Mesothelial cell of epicardium (in vitro differentiated cells): ENCODE data around the gene TBC1D14. TPM values are rescaled to one million over a fixed set of nuclear protein-coding genes. Genes with fewer than 3 reads are reported as not detected.

Source experiments
- DNase-seq, 2 experiments: peaks; one replicate each; pipeline ENCODE4 v3.0.0; 2021; ENCODE audit warnings: low spot score in 2 of 2; ENCODE audit not compliant: unreplicated experiment in 2 of 2
- H3K27ac Mint-ChIP-seq: 2 replicates; pipeline ENCODE4 v1.8.0; 2021; ENCODE audit warnings: mixed read lengths
- H3K27me3 Mint-ChIP-seq: 2 replicates; pipeline ENCODE4 v1.8.0; 2021; ENCODE audit warnings: low read depth, mixed read lengths
- H3K36me3 Mint-ChIP-seq: 2 replicates; pipeline ENCODE4 v1.8.0; 2021; ENCODE audit warnings: mixed read lengths
- H3K4me1 Mint-ChIP-seq: 2 replicates; pipeline ENCODE4 v1.8.0; 2021; ENCODE audit warnings: mixed read lengths
- H3K4me3 Mint-ChIP-seq: 2 replicates; pipeline ENCODE4 v1.8.0; 2021; ENCODE audit warnings: mild to moderate bottlenecking, moderate library complexity, mixed read lengths
- H3K9me3 Mint-ChIP-seq: 2 replicates; pipeline ENCODE4 v1.8.0; 2021; ENCODE audit warnings: mixed read lengths
- total RNA-seq: library from RNA; stranded (reverse); gene quantifications from 3 replicates; pipeline ENCODE4 v1.2.1, GENCODE V29; 2021
- TF ChIP-seq, protein P1 (sequence below): fragments of 200-600 bp; sonication (generic); IDR thresholded peaks from one replicate; pipeline ENCODE4 v1.5.0; 2021; ENCODE audit warnings: antibody characterized with exemption; ENCODE audit not compliant: unreplicated experiment

The TBC1D14 gene
- total RNA-seq, 1 donor from 2014 or later = 54.5 TPM

GRCh38 chr4:7020856-7021255, 111.2 kb downstream of the TBC1D14 start:
- Mint-ChIP-seq H3K4me1 (no peaks in the 10 kb centered on the region), H3K4me3 (no peak overlapping the region), H3K27me3 (no peaks in the 10 kb centered on the region), H3K27ac (peak overlapping the region; percentile 40), H3K36me3 (peaks cover 16% of the 10 kb centered on the region), H3K9me3 (no peaks in the 10 kb centered on the region)
- DNase-seq = no peak
- TF ChIP-seq, protein P1, sequence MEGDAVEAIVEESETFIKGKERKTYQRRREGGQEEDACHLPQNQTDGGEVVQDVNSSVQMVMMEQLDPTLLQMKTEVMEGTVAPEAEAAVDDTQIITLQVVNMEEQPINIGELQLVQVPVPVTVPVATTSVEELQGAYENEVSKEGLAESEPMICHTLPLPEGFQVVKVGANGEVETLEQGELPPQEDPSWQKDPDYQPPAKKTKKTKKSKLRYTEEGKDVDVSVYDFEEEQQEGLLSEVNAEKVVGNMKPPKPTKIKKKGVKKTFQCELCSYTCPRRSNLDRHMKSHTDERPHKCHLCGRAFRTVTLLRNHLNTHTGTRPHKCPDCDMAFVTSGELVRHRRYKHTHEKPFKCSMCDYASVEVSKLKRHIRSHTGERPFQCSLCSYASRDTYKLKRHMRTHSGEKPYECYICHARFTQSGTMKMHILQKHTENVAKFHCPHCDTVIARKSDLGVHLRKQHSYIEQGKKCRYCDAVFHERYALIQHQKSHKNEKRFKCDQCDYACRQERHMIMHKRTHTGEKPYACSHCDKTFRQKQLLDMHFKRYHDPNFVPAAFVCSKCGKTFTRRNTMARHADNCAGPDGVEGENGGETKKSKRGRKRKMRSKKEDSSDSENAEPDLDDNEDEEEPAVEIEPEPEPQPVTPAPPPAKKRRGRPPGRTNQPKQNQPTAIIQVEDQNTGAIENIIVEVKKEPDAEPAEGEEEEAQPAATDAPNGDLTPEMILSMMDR = no peak

GRCh38 chr4:7021355-7021754, 111.7 kb downstream of the TBC1D14 start:
- Mint-ChIP-seq H3K27me3 (no peaks in the 10 kb centered on the region), H3K27ac (peak overlapping the region; percentile 40), H3K9me3 (no peaks in the 10 kb centered on the region), H3K4me3 (no peak overlapping the region), H3K4me1 (no peaks in the 10 kb centered on the region), H3K36me3 (peaks cover 19% of the 10 kb centered on the region)
- DNase-seq = no peak
- TF ChIP-seq, protein P1 = no peak

DNA sequence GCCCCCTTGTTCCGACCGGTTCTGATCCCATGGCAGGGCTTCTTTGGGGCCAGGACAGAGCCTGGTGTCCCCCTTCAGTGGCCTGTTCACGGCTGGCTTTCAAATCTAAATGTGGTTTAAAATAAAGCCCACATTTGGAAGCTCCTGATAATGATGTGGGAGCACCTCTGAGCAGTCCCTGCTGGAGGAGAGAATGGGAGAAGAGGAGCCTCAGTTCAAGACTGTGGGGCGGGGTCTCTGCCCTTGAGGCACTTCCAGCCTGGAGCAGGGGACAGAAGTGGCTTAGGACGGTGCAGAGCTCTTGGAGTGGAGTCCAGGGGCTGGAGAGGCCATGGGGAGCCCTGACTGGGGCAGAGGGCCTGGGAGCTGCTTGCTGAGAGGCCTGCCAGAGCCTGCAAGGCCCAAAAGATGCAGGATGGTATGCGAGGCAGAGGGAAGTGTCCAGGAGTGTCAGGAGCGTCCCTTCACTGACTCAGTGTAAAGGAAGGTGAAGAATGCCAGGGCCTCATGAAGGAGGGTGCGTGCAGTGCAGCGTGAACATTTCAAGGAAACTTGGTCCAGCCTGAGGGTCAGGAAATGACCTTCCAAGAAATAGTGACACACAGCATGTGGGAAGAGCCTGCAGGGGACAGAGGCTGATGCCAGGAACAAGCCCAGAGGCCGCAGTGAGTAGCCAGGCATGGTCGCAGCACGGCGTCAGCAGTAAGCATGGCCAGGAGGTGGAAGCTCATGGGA, 112.5 kb downstream of the TBC1D14 start:
- Mint-ChIP-seq H3K27me3 (no peaks in the 10 kb centered on the region), H3K4me3 (no peak overlapping the region), H3K4me1 (no peaks in the 10 kb centered on the region), H3K27ac (peak overlapping the region; percentile 28), H3K36me3 (peaks cover 23% of the 10 kb centered on the region), H3K9me3 (no peaks in the 10 kb centered on the region)
- no peak for DNase-seq
- TF ChIP-seq, protein P1 = no peak

DNA sequence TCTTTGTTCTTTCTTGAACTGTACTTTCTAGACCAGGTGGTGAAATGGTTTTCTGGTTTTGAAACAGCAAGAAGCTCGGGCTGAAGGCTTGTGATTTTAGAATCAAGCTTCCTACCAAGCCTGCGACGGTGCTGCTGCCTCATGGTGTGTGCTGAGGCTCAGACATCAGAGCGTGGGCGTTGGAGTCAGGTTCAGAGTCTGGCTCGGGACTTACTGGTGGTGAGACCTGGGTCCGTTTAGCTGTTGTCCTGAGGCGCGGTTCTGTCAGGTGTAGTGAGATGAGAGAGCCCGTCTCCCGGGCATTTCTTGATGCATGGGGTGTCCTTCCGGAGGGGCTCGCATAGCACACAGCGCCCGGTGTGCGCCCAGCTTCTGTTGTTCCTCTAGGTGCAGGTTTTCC, 113.9 kb downstream of the TBC1D14 start:
- Mint-ChIP-seq H3K4me1 (no peaks in the 10 kb centered on the region), H3K27ac (no peak overlapping the region), H3K27me3 (no peaks in the 10 kb centered on the region), H3K4me3 (no peak overlapping the region), H3K36me3 (peaks cover 29% of the 10 kb centered on the region), H3K9me3 (no peaks in the 10 kb centered on the region)
- TF ChIP-seq, protein P1 = no peak
- DNase-seq = no peak

GRCh38 chr4:7023901-7024300, 114.3 kb downstream of the TBC1D14 start:
- H3K4me3 Mint-ChIP-seq = no peak overlapping the region
- H3K27ac Mint-ChIP-seq = no peak overlapping the region
- H3K36me3 Mint-ChIP-seq = peaks cover 26% of the 10 kb centered on the region
- TF ChIP-seq, protein P1 = no peak
- DNase-seq = no peak
- no peaks in the 10 kb centered on the region for H3K9me3 Mint-ChIP-seq
- no peaks in the 10 kb centered on the region for H3K27me3 Mint-ChIP-seq
- no peaks in the 10 kb centered on the region for H3K4me1 Mint-ChIP-seq
